Fibroblast of pulmonary artery (primary cell): Measurements from ENCODE around the gene EPB41L4A.
"Not testable (repeated sequence)": the region's sequence is repeated elsewhere in the genome, so short reads cannot be mapped to it uniquely, and the experiment has no call there.

Source experiments
- DNase-seq: peaks from one replicate; pipeline ENCODE4 v3.0.0-alpha.2; 2010; ENCODE audit warnings: low read depth
- H3K4me3 ChIP-seq: replicated peaks from 2 replicates; pipeline ENCODE4 v1.5.1; 2011; ENCODE audit warnings: low read depth, mild to moderate bottlenecking, control low read depth, low read length, moderate library complexity
- TF ChIP-seq, protein P1 (sequence below): IDR thresholded peaks from 2 replicates; pipeline ENCODE4 v1.5.1; 2011; ENCODE audit warnings: mild to moderate bottlenecking, control low read depth, low read length, inconsistent platforms; ENCODE audit errors: missing control alignments

Gene EPB41L4A

DNA sequence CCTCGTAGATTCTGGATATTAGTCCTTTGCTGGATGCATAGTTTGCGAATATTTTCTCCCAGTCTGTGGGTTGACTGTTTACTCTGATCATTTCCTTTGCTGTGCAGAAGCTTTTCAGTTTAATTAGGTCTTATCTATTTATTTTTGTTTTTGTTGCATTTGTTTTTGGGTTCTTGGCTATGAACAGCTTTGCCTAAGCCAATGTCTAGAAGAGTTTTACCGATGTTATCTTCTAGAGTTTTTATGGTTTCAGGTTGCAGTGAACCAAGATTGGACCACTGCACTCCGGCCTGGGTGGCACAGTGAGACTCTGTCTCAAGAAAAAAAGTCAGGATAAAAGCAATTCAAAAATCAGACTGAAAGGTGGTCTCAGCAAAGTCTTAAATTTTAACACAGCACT lies 188.5 kb downstream of the EPB41L4A start:
- no peak overlapping the region for H3K4me3 ChIP-seq
- DNase-seq: no peak
- TF ChIP-seq, protein P1, sequence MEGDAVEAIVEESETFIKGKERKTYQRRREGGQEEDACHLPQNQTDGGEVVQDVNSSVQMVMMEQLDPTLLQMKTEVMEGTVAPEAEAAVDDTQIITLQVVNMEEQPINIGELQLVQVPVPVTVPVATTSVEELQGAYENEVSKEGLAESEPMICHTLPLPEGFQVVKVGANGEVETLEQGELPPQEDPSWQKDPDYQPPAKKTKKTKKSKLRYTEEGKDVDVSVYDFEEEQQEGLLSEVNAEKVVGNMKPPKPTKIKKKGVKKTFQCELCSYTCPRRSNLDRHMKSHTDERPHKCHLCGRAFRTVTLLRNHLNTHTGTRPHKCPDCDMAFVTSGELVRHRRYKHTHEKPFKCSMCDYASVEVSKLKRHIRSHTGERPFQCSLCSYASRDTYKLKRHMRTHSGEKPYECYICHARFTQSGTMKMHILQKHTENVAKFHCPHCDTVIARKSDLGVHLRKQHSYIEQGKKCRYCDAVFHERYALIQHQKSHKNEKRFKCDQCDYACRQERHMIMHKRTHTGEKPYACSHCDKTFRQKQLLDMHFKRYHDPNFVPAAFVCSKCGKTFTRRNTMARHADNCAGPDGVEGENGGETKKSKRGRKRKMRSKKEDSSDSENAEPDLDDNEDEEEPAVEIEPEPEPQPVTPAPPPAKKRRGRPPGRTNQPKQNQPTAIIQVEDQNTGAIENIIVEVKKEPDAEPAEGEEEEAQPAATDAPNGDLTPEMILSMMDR: no peak

DNA sequence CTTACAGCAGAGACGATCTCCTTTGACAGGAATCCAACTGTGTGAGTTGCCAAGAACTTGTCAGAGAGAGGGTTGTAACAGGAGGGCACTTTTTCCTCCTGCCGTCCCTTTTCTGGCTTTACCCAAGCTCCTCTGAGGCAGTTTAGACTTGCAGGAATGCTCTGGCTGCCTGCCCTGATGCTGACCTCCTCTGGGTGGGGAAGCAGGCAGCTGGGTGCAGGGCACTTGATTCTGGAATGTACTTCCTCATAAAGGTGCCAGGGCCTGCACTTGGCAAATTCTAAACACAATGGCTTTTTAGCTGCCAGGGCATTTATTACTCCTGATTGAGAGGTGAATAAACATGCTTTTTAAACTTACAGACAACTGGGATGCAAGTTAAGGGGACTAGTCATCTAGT lies 190.4 kb downstream of the EPB41L4A start:
- DNase-seq: peak; percentile 66
- TF ChIP-seq, protein P1: no peak
- no peak overlapping the region for H3K4me3 ChIP-seq

DNA sequence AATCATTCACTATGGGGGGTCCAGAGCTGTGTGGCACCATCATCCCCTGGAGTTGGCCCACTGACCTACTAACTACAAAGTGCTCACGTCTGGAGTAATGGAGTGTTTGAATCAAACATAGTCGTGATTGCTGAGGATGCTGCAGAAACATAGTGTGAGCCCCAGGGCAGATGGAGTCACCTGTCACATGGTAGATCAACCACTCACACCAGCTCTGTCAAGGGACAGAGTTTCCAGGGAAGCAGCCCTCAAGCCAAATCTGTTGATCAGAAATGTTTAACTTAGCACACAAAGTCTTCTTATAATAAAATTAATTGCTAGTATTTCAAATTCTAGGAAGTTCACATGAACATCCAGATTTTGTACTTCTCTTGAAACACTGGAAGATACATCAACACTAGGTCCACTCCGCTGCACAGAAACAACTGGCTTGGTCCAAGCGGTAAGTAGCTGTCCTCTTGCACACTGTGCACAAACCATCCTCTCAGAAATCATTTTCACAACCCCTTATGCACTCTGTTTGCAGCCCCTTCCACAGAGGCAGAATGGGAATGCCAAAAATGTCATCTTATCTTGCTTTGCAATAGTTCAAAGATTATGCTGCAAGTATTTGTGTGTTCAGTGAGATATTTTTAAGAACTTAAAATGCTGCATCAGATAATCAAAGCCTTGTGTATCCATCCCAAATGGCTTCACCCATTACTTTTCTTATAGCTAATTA lies 191.0 kb downstream of the EPB41L4A start:
- no peak overlapping the region for H3K4me3 ChIP-seq
- no peak for DNase-seq
- TF ChIP-seq, protein P1: no peak

DNA sequence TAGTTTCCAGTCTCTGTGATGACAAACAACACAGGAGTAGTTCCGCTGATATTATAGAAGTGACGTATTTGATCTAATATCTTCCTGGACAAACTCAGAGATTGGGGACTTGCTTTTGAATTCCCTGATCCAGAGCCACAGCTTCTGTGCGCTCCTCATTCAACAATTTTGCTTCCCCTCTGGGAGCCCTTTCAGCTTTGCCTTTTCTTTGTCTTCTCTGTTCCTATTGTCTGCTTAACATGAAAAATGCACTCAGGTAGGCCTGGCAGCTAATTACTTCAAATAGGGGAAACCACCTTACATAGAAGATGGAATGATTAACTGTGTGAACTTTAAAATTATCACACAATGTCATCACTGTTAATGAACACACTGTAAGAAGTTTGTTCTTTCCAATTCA lies 192.9 kb downstream of the EPB41L4A start:
- no peak overlapping the region for H3K4me3 ChIP-seq
- DNase-seq: no peak
- TF ChIP-seq, protein P1: no peak

DNA sequence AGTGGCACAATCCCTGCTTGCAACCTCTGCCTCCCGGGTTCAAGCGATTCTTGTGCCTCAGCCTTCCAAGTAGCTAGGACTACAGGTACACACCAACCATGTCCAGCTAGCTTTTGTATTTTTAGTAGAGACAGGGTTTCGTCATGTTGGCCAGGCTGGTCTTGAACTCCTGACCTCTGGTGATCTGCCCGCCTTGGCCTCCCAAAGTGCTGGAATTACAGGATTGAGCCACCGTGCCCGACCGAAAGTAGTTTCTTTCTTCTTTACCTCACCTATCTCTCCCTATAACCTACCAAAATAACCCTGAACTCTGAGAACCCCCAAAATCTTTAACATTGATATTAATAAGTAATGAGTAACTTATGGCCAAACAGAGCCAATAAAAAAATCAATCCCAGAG lies 196.1 kb downstream of the EPB41L4A start:
- DNase-seq, H3K4me3 ChIP-seq: not testable (repeated sequence)

DNA sequence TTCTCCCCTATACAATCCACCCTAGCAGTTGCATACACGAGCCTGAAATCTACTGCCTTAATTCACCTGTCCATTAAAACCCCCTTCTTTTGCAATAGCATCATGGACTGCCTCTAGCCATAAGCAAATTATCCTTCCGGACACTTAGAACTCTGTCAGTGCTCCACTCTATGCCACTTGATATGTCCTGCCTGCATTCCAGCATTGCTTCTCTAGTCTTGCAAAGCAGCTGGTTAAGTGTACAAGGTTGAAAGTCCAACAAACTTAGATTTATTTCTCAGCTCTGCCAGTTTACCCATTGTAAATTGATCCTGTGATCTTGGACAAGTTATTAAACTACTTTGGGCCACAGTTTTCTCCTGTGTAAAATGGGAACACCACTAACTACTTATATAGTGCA lies 197.9 kb downstream of the EPB41L4A start:
- DNase-seq: no peak
- TF ChIP-seq, protein P1: no peak
- H3K4me3 ChIP-seq: no peak overlapping the region

DNA sequence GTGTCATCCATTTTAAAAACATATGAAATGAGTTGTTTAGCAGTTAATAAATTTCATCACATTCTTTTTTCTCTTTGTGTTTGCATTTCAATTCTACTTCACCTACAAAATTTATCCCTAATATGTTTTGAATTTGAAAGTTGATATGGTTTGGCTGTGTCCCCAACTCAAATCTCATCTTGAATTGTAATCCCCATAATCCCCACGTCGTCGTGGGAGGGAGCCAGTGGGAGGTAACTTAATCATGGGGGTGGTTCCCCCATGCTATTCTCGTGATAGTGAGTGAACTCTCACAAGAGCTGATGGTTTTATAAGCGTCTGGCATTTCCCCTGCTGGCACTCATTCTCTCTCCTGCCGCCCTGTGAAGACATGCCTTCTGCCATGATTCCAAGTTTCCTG lies 200.1 kb downstream of the EPB41L4A start:
- TF ChIP-seq, protein P1: no peak
- no peak overlapping the region for H3K4me3 ChIP-seq
- DNase-seq: no peak
